Ishikawa (cell line): ENCODE measurements around the gene KIT.

ENCODE experiments used
- CEBPB ChIP-seq: IDR thresholded peaks from 2 replicates; pipeline ENCODE4 v1.6.1; 2012
- CREB1 ChIP-seq: IDR thresholded peaks from 2 replicates; pipeline ENCODE4 v1.6.1; 2012; ENCODE audit warnings: low read depth
- EGR1 ChIP-seq: IDR thresholded peaks from 2 replicates; pipeline ENCODE4 v1.6.1; 2012
- EP300 ChIP-seq: IDR thresholded peaks from 2 replicates; pipeline ENCODE4 v1.6.1; 2012; ENCODE audit warnings: borderline replicate concordance
- FOXM1 ChIP-seq: IDR thresholded peaks from 2 replicates; pipeline ENCODE4 v1.6.1; 2012; ENCODE audit warnings: low read depth, borderline replicate concordance
- NFIC ChIP-seq: IDR thresholded peaks from 2 replicates; pipeline ENCODE4 v1.6.1; 2012
- RAD21 ChIP-seq: IDR thresholded peaks from 2 replicates; pipeline ENCODE4 v1.6.1; 2012; ENCODE audit warnings: low read depth
- TAF1 ChIP-seq: IDR thresholded peaks from 2 replicates; pipeline ENCODE4 v1.6.1; 2012; ENCODE audit warnings: low read depth, mild to moderate bottlenecking
- TCF12 ChIP-seq: IDR thresholded peaks from 2 replicates; pipeline ENCODE4 v1.6.1; 2012; ENCODE audit warnings: low read depth
- TEAD4 ChIP-seq: IDR thresholded peaks from 2 replicates; pipeline ENCODE4 v1.6.1; 2012
- YY1 ChIP-seq: IDR thresholded peaks from 2 replicates; pipeline ENCODE4 v1.6.1; 2012; ENCODE audit warnings: low read depth
- ZBTB7A ChIP-seq: IDR thresholded peaks from 2 replicates; pipeline ENCODE4 v1.6.1; 2012; ENCODE audit warnings: low read depth
- TF ChIP-seq, protein P1 (sequence below): IDR thresholded peaks from 2 replicates; pipeline ENCODE4 v1.6.1; 2012; ENCODE audit warnings: low read depth, mild to moderate bottlenecking
- TF ChIP-seq, protein P2 (sequence below): IDR thresholded peaks from 2 replicates; pipeline ENCODE4 v1.6.1; 2012
- TF ChIP-seq, protein P3 (sequence below): IDR thresholded peaks from 2 replicates; pipeline ENCODE4 v1.6.1; 2012

The KIT gene

DNA sequence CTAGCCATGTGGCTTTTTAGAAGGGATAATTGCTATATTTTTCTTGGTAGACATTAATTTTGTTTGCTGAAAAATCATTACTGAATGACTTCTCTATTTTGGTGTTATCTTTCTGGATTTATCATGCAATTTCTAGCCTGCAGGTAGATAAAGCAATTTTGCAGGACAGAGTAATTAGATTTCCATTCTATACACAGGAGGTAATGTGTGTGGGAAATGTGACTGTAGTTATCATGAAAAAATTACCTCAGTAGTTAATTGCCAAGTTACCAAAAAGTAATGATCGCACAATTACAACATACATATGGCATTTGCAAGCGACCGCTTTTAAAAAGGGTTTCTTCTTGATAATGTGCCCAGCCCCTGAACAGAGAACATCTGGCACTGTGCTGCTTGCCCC, 66.1 kb downstream of the KIT start:
- TF ChIP-seq NFIC = no peak

DNA sequence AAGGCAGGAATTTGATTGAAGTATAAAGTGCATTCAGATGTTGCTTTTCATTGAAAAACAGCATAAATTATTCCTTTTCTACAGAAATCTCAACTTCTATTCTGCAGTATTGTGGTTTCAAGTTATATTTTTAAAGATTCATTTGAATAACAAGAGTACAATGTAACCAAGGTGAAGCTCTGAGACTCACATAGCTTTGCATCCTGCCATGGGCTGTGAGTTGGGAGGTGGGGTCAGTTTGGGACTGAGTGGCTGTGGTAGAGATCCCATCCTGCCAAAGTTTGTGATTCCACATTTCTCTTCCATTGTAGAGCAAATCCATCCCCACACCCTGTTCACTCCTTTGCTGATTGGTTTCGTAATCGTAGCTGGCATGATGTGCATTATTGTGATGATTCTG, 69.2 kb downstream of the KIT start:
- no peak for TF ChIP-seq CEBPB
- TF ChIP-seq EGR1 = no peak
- TF ChIP-seq, protein P1, sequence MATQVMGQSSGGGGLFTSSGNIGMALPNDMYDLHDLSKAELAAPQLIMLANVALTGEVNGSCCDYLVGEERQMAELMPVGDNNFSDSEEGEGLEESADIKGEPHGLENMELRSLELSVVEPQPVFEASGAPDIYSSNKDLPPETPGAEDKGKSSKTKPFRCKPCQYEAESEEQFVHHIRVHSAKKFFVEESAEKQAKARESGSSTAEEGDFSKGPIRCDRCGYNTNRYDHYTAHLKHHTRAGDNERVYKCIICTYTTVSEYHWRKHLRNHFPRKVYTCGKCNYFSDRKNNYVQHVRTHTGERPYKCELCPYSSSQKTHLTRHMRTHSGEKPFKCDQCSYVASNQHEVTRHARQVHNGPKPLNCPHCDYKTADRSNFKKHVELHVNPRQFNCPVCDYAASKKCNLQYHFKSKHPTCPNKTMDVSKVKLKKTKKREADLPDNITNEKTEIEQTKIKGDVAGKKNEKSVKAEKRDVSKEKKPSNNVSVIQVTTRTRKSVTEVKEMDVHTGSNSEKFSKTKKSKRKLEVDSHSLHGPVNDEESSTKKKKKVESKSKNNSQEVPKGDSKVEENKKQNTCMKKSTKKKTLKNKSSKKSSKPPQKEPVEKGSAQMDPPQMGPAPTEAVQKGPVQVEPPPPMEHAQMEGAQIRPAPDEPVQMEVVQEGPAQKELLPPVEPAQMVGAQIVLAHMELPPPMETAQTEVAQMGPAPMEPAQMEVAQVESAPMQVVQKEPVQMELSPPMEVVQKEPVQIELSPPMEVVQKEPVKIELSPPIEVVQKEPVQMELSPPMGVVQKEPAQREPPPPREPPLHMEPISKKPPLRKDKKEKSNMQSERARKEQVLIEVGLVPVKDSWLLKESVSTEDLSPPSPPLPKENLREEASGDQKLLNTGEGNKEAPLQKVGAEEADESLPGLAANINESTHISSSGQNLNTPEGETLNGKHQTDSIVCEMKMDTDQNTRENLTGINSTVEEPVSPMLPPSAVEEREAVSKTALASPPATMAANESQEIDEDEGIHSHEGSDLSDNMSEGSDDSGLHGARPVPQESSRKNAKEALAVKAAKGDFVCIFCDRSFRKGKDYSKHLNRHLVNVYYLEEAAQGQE = no peak
- no peak for TF ChIP-seq NFIC
- TF ChIP-seq RAD21 = no peak
- no peak for TF ChIP-seq EP300
- TF ChIP-seq TCF12 = no peak

DNA sequence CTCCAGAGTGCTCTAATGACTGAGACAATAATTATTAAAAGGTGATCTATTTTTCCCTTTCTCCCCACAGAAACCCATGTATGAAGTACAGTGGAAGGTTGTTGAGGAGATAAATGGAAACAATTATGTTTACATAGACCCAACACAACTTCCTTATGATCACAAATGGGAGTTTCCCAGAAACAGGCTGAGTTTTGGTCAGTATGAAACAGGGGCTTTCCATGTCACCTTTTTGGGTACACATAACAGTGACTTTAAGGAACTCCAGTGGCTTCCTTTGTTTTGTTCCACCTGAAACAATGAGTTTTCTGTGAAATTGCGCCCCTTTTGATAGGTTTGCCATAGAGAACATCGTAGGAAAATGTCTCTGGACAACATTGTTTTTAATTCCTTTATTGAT, 69.6 kb downstream of the KIT start:
- TF ChIP-seq EGR1 = no peak
- no peak for TF ChIP-seq TCF12
- TF ChIP-seq ZBTB7A = no peak
- TF ChIP-seq TEAD4 = no peak
- no peak for TF ChIP-seq YY1
- no peak for TF ChIP-seq EP300
- TF ChIP-seq RAD21 = no peak

DNA sequence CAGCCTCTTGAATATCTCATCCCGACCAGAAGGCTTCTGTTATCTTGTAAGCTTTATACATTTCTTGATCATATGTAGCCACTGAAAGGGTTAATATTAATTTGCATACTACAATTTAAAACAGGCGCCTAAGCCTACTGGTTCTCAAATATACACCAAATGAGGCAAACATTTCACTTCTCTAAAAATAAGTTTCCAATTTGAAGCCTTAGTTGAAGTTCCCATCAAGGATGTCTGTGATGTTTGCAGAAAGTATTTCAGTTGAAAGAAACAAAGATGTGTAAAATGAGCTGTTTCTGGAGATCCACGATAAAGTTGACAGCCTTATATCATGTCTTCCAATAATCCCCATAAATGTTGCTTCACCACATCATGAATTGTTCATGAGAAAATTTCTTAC, 70.6 kb downstream of the KIT start:
- TF ChIP-seq RAD21 (no peak), YY1 (no peak), TAF1 (no peak), CREB1 (no peak), TCF12 (no peak), NFIC (no peak), ZBTB7A (no peak)
- TF ChIP-seq, protein P1 = no peak
- TF ChIP-seq, protein P2, sequence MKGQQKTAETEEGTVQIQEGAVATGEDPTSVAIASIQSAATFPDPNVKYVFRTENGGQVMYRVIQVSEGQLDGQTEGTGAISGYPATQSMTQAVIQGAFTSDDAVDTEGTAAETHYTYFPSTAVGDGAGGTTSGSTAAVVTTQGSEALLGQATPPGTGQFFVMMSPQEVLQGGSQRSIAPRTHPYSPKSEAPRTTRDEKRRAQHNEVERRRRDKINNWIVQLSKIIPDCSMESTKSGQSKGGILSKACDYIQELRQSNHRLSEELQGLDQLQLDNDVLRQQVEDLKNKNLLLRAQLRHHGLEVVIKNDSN = no peak
- TF ChIP-seq, protein P3, sequence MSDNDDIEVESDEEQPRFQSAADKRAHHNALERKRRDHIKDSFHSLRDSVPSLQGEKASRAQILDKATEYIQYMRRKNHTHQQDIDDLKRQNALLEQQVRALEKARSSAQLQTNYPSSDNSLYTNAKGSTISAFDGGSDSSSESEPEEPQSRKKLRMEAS = no peak

DNA sequence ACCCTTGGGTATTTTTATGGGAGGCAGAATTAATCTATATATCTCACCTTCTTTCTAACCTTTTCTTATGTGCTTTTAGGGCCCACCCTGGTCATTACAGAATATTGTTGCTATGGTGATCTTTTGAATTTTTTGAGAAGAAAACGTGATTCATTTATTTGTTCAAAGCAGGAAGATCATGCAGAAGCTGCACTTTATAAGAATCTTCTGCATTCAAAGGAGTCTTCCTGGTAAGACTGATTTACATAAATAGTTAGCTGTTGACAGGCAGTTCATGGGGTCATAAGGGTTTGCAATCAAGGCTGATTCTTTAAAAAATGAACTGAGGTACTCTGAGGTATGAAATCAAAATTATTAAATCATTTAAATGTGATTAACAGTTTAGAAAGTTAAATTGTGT, 71.5 kb downstream of the KIT start:
- TF ChIP-seq EGR1 (no peak), TCF12 (no peak), EP300 (no peak), NFIC (no peak), FOXM1 (no peak), CEBPB (no peak), CREB1 (no peak), YY1 (no peak)
- TF ChIP-seq, protein P2 = no peak
- TF ChIP-seq, protein P1 = no peak
- TF ChIP-seq, protein P3 = no peak

DNA sequence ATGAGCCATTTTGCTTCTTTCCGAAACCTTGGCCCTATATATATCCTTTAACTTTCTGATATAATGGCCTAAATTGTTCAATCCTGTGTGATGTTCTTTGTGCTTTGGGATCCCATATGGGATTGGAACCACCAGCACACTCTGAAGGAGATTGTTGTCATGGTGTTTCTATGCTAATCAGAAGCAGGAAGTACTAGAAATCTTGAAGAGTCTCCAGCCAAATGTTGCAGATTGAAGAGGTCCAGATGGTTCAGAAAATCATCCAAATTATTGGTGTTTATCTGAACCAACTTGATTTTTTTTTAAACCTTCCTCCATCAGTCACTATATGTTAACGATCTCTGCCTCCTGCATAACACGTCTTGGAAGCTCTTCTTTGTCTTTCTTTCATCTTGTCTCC, 72.8 kb downstream of the KIT start:
- TF ChIP-seq YY1 (no peak), EGR1 (no peak), CEBPB (no peak), CREB1 (no peak), RAD21 (no peak), TCF12 (no peak), FOXM1 (no peak), EP300 (no peak), NFIC (no peak), ZBTB7A (no peak), TAF1 (no peak), TEAD4 (no peak)
- TF ChIP-seq, protein P1 = no peak
